ENCODE data around the gene STK10.
A peak's percentile ranks its signal among the peaks of the same experiment; 100 is the strongest.

STK10 gene

DNA sequence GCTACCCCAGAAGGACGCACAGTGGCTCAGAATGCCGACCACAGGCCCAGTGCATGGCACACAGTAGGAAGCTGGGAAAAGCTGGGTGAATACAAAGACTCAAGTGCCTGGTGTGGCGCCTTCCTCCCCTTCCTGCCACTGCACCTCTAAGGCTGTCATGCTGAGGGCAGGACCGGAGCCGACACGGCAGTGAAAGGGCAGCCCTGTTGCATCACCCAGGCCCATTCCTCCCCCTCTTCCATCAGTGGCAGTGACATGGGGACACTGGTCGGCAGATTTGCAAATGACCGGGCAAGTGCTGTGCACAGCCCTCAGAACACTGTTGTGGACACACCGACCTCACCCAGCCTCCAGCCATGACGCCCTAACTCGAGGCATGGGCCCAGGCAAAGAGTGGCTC, 84.0 kb downstream of the STK10 start:
- Histone ChIP-seq H3K27me3 (replicated peaks; ENCODE audit: control insufficient read depth, insufficient read depth, low read length) (no peaks in the 10 kb centered on the region), H3K9ac (ENCODE audit: low read length) (peak overlapping the region; percentile 71), H3K36me3 (ENCODE audit: control insufficient read depth, insufficient read depth, low read length, severe bottlenecking) (peaks cover 37% of the 10 kb centered on the region), H3K9me3 (ENCODE audit: control insufficient read depth, low read length) (no peaks in the 10 kb centered on the region), H3K4me1 (ENCODE audit: control insufficient read depth, insufficient read depth, low read length) (peaks cover 35% of the 10 kb centered on the region), H3K4me3 (ENCODE audit: low read length) (no peak overlapping the region)
- DNase-seq (ENCODE audit: low read depth): no peak

DNA sequence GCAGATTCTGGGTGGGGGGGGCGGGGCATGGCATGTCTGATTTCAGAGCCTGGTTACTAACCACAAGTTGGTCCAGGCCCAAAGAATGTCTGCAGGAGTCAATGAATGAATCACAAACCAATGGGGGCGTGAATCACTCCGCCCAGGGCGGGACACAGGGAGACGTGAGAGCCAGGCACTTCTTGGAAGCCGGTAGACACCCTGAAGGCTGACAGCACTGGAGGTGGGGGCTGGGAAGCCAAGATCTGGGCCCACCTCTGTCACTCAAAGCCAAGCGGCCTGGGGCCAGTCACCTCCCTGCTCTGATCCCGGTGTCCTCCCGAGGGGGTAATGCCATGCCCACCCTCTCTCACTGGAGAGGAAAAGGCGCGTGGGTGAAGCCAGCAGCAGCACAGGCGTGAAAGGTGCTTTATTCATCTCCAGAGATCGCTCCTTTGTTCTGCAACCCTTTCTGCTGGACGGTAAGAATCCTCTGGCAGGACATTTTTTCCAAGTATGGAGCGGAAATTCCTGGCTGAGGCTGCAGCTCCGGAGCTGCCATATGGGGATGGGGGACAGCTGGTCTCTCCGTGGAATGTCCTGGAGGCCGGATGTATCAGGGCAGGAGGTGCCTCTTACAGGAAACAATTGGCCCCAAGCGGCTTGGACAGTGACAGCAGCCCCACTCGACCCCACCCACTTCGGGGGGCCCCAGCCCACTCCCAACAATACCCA, 85.0 kb downstream of the STK10 start:
- Histone ChIP-seq H3K9me3 (ENCODE audit: control insufficient read depth, low read length) (no peaks in the 10 kb centered on the region), H3K4me1 (ENCODE audit: control insufficient read depth, insufficient read depth, low read length) (peaks cover 33% of the 10 kb centered on the region), H3K27me3 (replicated peaks; ENCODE audit: control insufficient read depth, insufficient read depth, low read length) (no peaks in the 10 kb centered on the region), H3K36me3 (ENCODE audit: control insufficient read depth, insufficient read depth, low read length, severe bottlenecking) (peaks cover 37% of the 10 kb centered on the region), H3K9ac (ENCODE audit: low read length) (peak overlapping the region; percentile 71), H3K4me3 (ENCODE audit: low read length) (peak overlapping the region; percentile 49)
- DNase-seq (ENCODE audit: low read depth): peak; percentile 94

DNA sequence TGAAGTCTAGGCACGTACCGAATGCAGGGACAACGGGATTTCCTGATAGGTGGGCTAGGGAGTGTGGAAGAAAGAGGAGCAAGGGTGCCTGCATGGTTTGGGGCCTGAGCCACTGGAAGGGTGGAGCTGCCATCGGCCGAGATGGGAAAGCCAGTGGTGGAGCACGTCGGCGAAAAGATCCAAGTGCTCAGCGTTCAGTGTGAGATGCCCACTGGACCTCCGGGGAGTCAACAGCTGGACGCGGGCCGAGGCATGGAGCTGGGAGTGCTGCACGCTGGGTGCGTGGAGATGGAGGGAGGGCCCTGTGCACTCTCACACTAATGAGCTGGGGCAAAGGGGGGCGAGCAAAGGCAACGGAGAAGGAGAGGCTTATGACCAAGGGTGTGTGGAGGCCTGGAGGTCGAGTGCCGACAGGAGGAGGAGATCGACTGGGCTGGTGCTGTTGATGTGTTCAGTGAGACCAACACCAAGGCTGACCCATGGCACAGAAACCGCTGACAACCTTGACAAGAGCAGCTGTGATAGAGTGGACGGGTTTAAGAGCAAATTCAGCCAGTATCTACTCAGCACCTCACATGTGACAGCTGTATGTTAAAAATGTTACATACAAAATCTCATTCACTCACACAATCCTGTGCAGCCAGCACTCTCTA, 85.7 kb downstream of the STK10 start:
- no peak for DNase-seq (ENCODE audit: low read depth)
- H3K4me3 ChIP-seq (ENCODE audit: low read length): no peak overlapping the region
- H3K27me3 ChIP-seq (replicated peaks; ENCODE audit: control insufficient read depth, insufficient read depth, low read length): no peaks in the 10 kb centered on the region
- H3K36me3 ChIP-seq (ENCODE audit: control insufficient read depth, insufficient read depth, low read length, severe bottlenecking): peaks cover 43% of the 10 kb centered on the region
- H3K9me3 ChIP-seq (ENCODE audit: control insufficient read depth, low read length): no peaks in the 10 kb centered on the region
- no peak overlapping the region for H3K9ac ChIP-seq (ENCODE audit: low read length)
- peaks cover 26% of the 10 kb centered on the region for H3K4me1 ChIP-seq (ENCODE audit: control insufficient read depth, insufficient read depth, low read length)

DNA sequence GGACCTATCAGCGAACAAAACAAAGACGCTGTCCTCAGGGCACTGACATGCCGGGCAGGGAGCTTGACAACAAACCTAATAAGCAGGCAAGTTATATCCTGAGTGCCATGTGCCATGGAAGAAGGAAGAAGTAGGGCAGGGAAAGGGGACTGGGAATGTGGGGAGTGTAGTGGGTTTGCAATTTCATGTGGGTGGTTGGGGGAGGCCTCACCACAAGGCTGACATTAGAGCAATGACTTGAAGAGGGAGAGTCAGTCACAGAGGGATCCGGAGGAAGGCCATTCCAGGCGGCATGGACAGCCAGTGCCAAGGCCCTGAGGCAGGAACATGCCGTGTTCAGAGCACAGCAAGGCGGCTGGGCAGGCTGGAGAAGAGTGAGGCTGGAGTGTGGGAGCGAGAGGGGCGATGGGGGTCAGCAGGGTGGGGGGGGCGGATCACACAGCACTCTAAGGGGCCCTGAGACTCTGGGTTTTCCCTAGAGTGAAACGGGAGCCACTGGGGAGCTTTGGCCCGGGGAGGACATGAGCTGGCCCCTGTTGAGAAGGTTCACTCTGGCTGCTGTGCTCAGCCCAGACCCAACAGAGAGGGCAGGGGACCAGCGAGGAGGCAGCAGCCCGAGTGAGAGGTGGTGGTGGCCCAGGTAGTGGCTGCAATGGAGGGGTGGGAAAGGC, 86.3 kb downstream of the STK10 start:
- Histone ChIP-seq H3K9ac (ENCODE audit: low read length) (no peak overlapping the region), H3K4me1 (ENCODE audit: control insufficient read depth, insufficient read depth, low read length) (peaks cover 21% of the 10 kb centered on the region), H3K27me3 (replicated peaks; ENCODE audit: control insufficient read depth, insufficient read depth, low read length) (no peaks in the 10 kb centered on the region), H3K36me3 (ENCODE audit: control insufficient read depth, insufficient read depth, low read length, severe bottlenecking) (peaks cover 45% of the 10 kb centered on the region), H3K9me3 (ENCODE audit: control insufficient read depth, low read length) (no peaks in the 10 kb centered on the region), H3K4me3 (ENCODE audit: low read length) (no peak overlapping the region)
- no peak for DNase-seq (ENCODE audit: low read depth)

DNA sequence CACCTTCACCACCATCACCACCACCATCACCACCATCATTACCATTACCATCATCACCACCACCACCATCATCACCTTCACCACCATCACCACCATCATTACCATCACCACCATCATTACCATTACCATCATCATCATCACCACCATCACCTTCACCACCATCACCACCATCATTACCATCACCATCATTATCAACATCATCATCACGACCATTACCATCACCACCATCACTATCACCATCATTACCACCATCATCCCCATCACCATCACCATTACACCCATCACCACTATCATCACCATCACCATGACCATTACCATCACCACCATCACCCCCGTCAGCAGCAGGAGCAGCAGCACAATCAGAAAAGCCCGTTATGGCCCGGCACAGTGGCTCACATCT, 89.1 kb downstream of the STK10 start:
- H3K9ac ChIP-seq (ENCODE audit: low read length): no peak overlapping the region
- no peaks in the 10 kb centered on the region for H3K9me3 ChIP-seq (ENCODE audit: control insufficient read depth, low read length)
- no peak for DNase-seq (ENCODE audit: low read depth)
- H3K27me3 ChIP-seq (replicated peaks; ENCODE audit: control insufficient read depth, insufficient read depth, low read length): no peaks in the 10 kb centered on the region
- peaks cover 33% of the 10 kb centered on the region for H3K36me3 ChIP-seq (ENCODE audit: control insufficient read depth, insufficient read depth, low read length, severe bottlenecking)
- peaks cover 17% of the 10 kb centered on the region for H3K4me1 ChIP-seq (ENCODE audit: control insufficient read depth, insufficient read depth, low read length)
- H3K4me3 ChIP-seq (ENCODE audit: low read length): no peak overlapping the region

DNA sequence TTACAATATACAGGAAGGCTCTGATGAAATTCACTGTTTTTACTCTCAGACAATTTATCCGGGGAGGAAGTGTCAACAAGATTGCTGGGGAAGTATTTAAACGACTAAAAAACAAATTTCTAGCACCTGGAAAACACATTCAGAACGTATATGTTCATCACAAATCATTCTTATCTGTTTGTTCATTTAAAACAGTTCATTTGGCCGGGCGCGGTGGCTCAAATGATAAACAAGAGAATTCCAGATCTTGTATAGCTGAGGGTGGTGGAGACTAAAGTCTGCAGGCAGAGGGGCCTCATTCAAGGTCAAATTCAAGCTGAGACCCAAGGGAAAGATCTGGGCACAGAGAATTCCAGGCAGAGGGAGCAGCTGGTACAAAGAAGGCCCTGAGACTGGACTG, 90.0 kb downstream of the STK10 start:
- no peaks in the 10 kb centered on the region for H3K9me3 ChIP-seq (ENCODE audit: control insufficient read depth, low read length)
- H3K4me3 ChIP-seq (ENCODE audit: low read length): no peak overlapping the region
- DNase-seq (ENCODE audit: low read depth): peak; percentile 30
- no peak overlapping the region for H3K9ac ChIP-seq (ENCODE audit: low read length)
- H3K27me3 ChIP-seq (replicated peaks; ENCODE audit: control insufficient read depth, insufficient read depth, low read length): no peaks in the 10 kb centered on the region
- H3K36me3 ChIP-seq (ENCODE audit: control insufficient read depth, insufficient read depth, low read length, severe bottlenecking): peaks cover 38% of the 10 kb centered on the region
- peaks cover 8% of the 10 kb centered on the region for H3K4me1 ChIP-seq (ENCODE audit: control insufficient read depth, insufficient read depth, low read length)

DNA sequence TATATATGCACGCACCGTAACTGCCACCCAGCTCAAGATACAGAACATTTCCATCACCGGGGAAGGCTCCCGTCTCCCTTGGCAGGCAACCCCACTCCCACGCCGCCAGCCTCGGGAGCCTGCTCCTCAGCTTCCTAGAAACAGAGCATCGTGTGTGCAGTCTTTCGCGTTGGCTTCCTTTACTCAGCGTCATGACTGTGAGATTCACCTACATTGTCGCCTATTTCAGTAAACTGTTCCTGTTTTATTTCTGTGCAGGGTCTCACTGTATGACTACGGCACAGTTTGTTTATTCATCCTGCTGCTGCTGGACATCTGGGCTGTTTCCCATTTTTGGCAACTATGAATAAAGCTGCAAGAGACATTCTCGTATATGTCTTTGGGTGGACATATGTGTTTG, 90.7 kb downstream of the STK10 start:
- H3K9me3 ChIP-seq (ENCODE audit: control insufficient read depth, low read length): no peaks in the 10 kb centered on the region
- no peak overlapping the region for H3K9ac ChIP-seq (ENCODE audit: low read length)
- H3K27me3 ChIP-seq (replicated peaks; ENCODE audit: control insufficient read depth, insufficient read depth, low read length): no peaks in the 10 kb centered on the region
- H3K4me3 ChIP-seq (ENCODE audit: low read length): no peak overlapping the region
- DNase-seq (ENCODE audit: low read depth): peak; percentile 52
- H3K36me3 ChIP-seq (ENCODE audit: control insufficient read depth, insufficient read depth, low read length, severe bottlenecking): peaks cover 42% of the 10 kb centered on the region
- H3K4me1 ChIP-seq (ENCODE audit: control insufficient read depth, insufficient read depth, low read length): peaks cover 3% of the 10 kb centered on the region

DNA sequence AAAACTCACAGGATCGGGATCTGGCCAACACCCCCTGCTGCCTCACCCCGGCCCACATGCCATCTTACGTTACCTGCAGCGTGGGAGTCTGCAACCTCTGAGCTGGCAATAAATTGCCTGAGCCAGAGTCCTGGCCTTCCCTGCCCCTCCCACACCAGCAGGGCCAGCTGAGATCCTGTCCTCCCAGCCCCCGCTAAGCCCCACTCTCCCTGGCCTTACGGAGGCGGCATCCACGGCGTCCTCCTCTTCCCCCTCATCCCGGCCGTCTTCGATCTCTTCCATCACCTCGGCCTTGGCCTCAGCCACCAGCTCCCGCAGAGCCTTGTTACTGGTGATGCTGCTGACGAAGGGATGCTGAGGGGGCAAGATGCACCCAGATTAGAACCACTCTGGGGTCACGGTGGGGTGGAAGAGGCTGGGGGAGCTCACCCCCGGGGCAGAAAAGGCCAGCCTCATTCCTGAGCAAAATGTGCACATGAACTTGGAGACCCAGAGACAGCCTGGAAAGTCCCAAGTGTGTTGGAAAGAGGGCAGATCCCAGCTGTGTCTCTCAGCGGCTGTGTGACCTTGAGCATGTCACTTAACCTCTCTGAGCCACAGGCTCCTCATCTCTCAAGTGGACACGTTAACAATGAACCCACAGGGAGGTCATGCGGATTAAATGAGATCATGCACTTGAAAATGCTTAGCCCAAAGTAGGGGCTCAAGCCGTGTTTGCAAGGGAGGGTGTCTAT, 91.7 kb downstream of the STK10 start:
- no peaks in the 10 kb centered on the region for H3K27me3 ChIP-seq (replicated peaks; ENCODE audit: control insufficient read depth, insufficient read depth, low read length)
- peaks cover 42% of the 10 kb centered on the region for H3K36me3 ChIP-seq (ENCODE audit: control insufficient read depth, insufficient read depth, low read length, severe bottlenecking)
- H3K4me3 ChIP-seq (ENCODE audit: low read length): no peak overlapping the region
- no peak overlapping the region for H3K9ac ChIP-seq (ENCODE audit: low read length)
- no peaks in the 10 kb centered on the region for H3K9me3 ChIP-seq (ENCODE audit: control insufficient read depth, low read length)
- no peaks in the 10 kb centered on the region for H3K4me1 ChIP-seq (ENCODE audit: control insufficient read depth, insufficient read depth, low read length)
- no peak for DNase-seq (ENCODE audit: low read depth)

DNA sequence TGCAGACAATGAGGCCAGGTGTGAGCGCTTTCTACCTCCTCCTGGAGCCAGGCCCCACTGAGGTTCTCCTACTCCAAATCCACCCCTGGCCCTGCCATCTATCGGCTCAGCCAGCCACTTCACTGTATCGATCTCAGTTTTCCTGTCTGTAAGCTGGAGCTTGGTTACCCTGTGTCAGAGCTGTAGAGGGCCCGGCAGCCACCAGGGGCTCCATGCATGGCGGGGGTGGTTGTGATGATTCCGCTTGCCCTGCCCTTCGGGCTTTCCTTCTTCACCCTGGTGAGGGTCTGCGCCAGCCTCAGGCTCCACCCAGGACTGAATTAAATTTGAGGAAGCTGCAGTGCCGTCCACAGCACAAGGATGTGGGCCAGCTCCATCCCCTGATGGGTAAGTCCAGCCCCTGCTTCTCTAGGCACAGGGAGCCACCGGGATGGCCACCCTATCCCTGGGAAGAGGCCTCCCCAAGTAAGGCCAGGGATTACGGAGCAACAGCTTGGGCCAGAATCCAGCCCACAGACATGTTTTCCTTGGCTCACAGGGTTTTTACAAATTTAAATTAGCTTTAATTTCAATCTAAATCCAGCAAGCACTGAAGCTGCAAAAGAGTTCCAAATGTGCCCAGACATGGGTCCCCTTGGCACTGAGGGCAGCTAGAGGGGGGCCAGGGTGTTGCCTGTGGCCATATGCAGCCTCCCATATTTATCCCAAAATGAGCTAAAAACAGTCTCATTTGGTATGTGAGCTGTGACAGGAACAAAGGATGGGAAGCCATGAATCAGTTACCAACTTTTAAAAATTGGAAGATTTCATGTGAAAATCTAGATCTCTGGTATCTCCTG, 92.4 kb downstream of the STK10 start:
- Histone ChIP-seq H3K9me3 (ENCODE audit: control insufficient read depth, low read length) (no peaks in the 10 kb centered on the region), H3K4me1 (ENCODE audit: control insufficient read depth, insufficient read depth, low read length) (no peaks in the 10 kb centered on the region), H3K4me3 (ENCODE audit: low read length) (no peak overlapping the region), H3K36me3 (ENCODE audit: control insufficient read depth, insufficient read depth, low read length, severe bottlenecking) (peaks cover 44% of the 10 kb centered on the region), H3K27me3 (replicated peaks; ENCODE audit: control insufficient read depth, insufficient read depth, low read length) (no peaks in the 10 kb centered on the region), H3K9ac (ENCODE audit: low read length) (no peak overlapping the region)
- DNase-seq (ENCODE audit: low read depth): no peak

DNA sequence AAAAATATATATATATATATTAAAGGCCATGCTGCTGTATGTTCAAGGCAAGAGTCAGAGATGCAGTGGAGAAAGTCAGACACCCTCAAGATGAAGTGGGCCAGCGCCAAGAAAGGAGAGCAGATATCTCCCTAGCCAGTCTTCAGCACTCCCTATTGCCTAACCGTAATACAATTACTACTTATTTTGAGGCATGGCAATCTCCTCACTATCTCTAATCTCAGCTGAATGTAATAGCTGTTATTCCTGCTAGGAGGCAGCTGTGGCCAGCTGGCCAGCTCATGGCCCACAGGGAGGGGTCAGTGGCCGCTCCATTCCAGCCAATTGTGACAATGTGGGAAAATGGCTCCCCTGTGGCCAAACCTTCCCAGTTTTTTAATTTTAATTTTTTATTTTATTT, 94.1 kb downstream of the STK10 start:
- no peak overlapping the region for H3K9ac ChIP-seq (ENCODE audit: low read length)
- H3K36me3 ChIP-seq (ENCODE audit: control insufficient read depth, insufficient read depth, low read length, severe bottlenecking): peaks cover 58% of the 10 kb centered on the region
- H3K4me3 ChIP-seq (ENCODE audit: low read length): no peak overlapping the region
- H3K4me1 ChIP-seq (ENCODE audit: control insufficient read depth, insufficient read depth, low read length): no peaks in the 10 kb centered on the region
- no peaks in the 10 kb centered on the region for H3K9me3 ChIP-seq (ENCODE audit: control insufficient read depth, low read length)
- no peaks in the 10 kb centered on the region for H3K27me3 ChIP-seq (replicated peaks; ENCODE audit: control insufficient read depth, insufficient read depth, low read length)
- no peak for DNase-seq (ENCODE audit: low read depth)

All from adipocyte (in vitro differentiated cells).